H1 (cell line): ENCODE data around the gene CC2D2A. TPM values are rescaled to one million over a fixed set of nuclear protein-coding genes. Genes with fewer than 3 reads are reported as not detected.

Source experiments
- CTCF ChIA-PET: fragments of 300-600 bp; sonication (Branson Sonifier 250); formaldehyde crosslinking; loops from one replicate; lab custom pipeline; 2021; ENCODE audit not compliant: partially characterized antibody; lab: Charles Lee
- POLR2A ChIA-PET: fragments of 300-600 bp; sonication (Branson Sonifier 250); formaldehyde crosslinking; loops from one replicate; lab custom pipeline; 2021; ENCODE audit warnings: inconsistent platforms; ENCODE audit not compliant: partially characterized antibody; lab: Charles Lee
- DNase-seq, 2 experiments: peaks; one replicate each; pipeline versions ENCODE4 v3.0.0 to v3.0.0-alpha.2; 2010 to 2022; ENCODE audit warnings: low spot score in 2 of 2, low read depth in 1 of 2, mixed read lengths in 1 of 2
- FAIRE-seq: peaks from 2 replicates; lab custom pipeline; 2011; peaks lifted over from hg19 to GRCh38; lab: Jason Lieb, UNC
- H2AFZ ChIP-seq: 2 replicates; pipeline ENCODE4 v1.8.1; 2012; ENCODE audit warnings: low read length, inconsistent platforms
- H2AK5ac ChIP-seq: 2 replicates; pipeline ENCODE4 v1.6.1; 2013; ENCODE audit warnings: low read depth, low read length
- H2BK120ac ChIP-seq: replicated peaks from 2 replicates; pipeline ENCODE3; 2013; ENCODE audit warnings: low read depth, low read length, inconsistent platforms
- H2BK12ac ChIP-seq: 2 replicates; pipeline ENCODE4 v1.6.1; 2013; ENCODE audit warnings: low read depth, low read length
- H2BK15ac ChIP-seq: 2 replicates; pipeline ENCODE4 v1.6.1; 2013; ENCODE audit warnings: low read length
- H2BK20ac ChIP-seq: 2 replicates; pipeline ENCODE4 v1.6.1; 2013; ENCODE audit warnings: low read length
- H2BK5ac ChIP-seq: 2 replicates; pipeline ENCODE4 v1.6.1; 2013; ENCODE audit warnings: low read depth, low read length
- H3K14ac ChIP-seq: 2 replicates; pipeline ENCODE4 v1.6.1; 2013; ENCODE audit warnings: inconsistent platforms; ENCODE audit not compliant: insufficient read length
- H3K18ac ChIP-seq: 2 replicates; pipeline ENCODE4 v1.6.1; 2013; ENCODE audit warnings: low read length; ENCODE audit errors: extremely low read depth
- H3K23ac ChIP-seq: 2 replicates; pipeline ENCODE4 v1.6.1; 2013; ENCODE audit warnings: inconsistent platforms; ENCODE audit not compliant: insufficient read length
- H3K23me2 ChIP-seq: 2 replicates; pipeline ENCODE4 v1.6.1; 2013; ENCODE audit warnings: low read depth, low read length
- H3K27ac ChIP-seq: 2 replicates; pipeline ENCODE4 v1.6.1; 2011; ENCODE audit warnings: low read depth, low read length, inconsistent platforms
- H3K27me3 ChIP-seq, 4 experiments: replicated peaks in 1 of 4; 1 replicate in 1 of 4; 2 replicates in 3 of 4; pipeline versions ENCODE4 v1.6.1 to v1.8.1; 2011 to 2013; ENCODE audit warnings: low read length in 3 of 4, mild to moderate bottlenecking in 3 of 4, inconsistent platforms in 2 of 4, mixed read lengths in 2 of 4, moderate library complexity in 1 of 4; ENCODE audit not compliant: control insufficient read depth in 3 of 4, insufficient read depth in 3 of 4; ENCODE audit errors: extremely low read depth in 1 of 4
- H3K36me3 ChIP-seq, 4 experiments: 2 replicates each; pipeline versions ENCODE4 v1.6.1 to v1.8.1; 2011 to 2013; ENCODE audit warnings: mild to moderate bottlenecking in 4 of 4, low read length in 3 of 4, moderate library complexity in 2 of 4, control low read depth in 1 of 4, inconsistent platforms in 1 of 4; ENCODE audit not compliant: insufficient read depth in 4 of 4, control insufficient read depth in 2 of 4
- H3K4ac ChIP-seq: replicated peaks from 2 replicates; pipeline ENCODE3; 2013; ENCODE audit warnings: low read length, low read depth, mixed read lengths, inconsistent platforms; ENCODE audit not compliant: insufficient read length
- H3K4me1 ChIP-seq, 4 experiments: replicated peaks in 1 of 4; 1 replicate in 1 of 4; 2 replicates in 3 of 4; pipeline versions ENCODE4 v1.6.1 to v1.8.1; 2011 to 2013; ENCODE audit warnings: low read length in 3 of 4, inconsistent platforms in 2 of 4, mixed read lengths in 1 of 4; ENCODE audit not compliant: insufficient read depth in 4 of 4, control insufficient read depth in 3 of 4
- H3K4me2 ChIP-seq, 2 experiments: 2 replicates each; pipeline versions ENCODE4 v1.6.1 to v1.8.1; 2011 to 2013; ENCODE audit warnings: low read depth in 2 of 2, low read length in 2 of 2, control low read depth in 1 of 2, inconsistent platforms in 1 of 2, mild to moderate bottlenecking in 1 of 2; ENCODE audit not compliant: insufficient read depth in 1 of 2
- H3K4me3 ChIP-seq, 4 experiments: fragments of 200-600, 300-600 bp in 1 of 4; sonication (generic), shearing (Covaris generic), sonication (Bioruptor Twin) in 1 of 4; 2 replicates each; pipeline versions ENCODE4 v1.5.1 to v1.8.1; 2011 to 2016; ENCODE audit warnings: low read length in 4 of 4, low read depth in 3 of 4, control low read depth in 2 of 4, inconsistent platforms in 2 of 4, mild to moderate bottlenecking in 2 of 4, mixed read lengths in 1 of 4, moderate library complexity in 1 of 4; ENCODE audit not compliant: insufficient read depth in 2 of 4; ENCODE audit errors: extremely low read depth in 1 of 4
- H3K56ac ChIP-seq: replicated peaks from 2 replicates; pipeline ENCODE3; 2013; ENCODE audit warnings: low read depth, mild to moderate bottlenecking, mixed read lengths, low read length, inconsistent platforms; ENCODE audit not compliant: insufficient read length
- H3K79me1 ChIP-seq: 2 replicates; pipeline ENCODE4 v1.6.1; 2013; ENCODE audit warnings: low read depth, low read length, control low read depth
- H3K79me2 ChIP-seq, 2 experiments: 2 replicates each; pipeline versions ENCODE4 v1.6.1 to v1.8.1; 2012 to 2013; ENCODE audit warnings: low read length in 2 of 2, mild to moderate bottlenecking in 2 of 2, inconsistent platforms in 1 of 2; ENCODE audit not compliant: insufficient read depth in 2 of 2, control insufficient read depth in 1 of 2
- H3K9ac ChIP-seq, 4 experiments: replicated peaks in 1 of 4; 1 replicate in 1 of 4; 2 replicates in 3 of 4; pipeline versions ENCODE4 v1.6.1 to v1.8.1; 2011 to 2013; ENCODE audit warnings: low read depth in 3 of 4, low read length in 3 of 4, control low read depth in 2 of 4, mild to moderate bottlenecking in 2 of 4, moderate library complexity in 2 of 4, inconsistent platforms in 1 of 4; ENCODE audit errors: extremely low read depth in 1 of 4
- H3K9me3 ChIP-seq, 2 experiments: 2 replicates each; pipeline versions ENCODE4 v1.6.1 to v1.8.1; 2012 to 2013; ENCODE audit warnings: mild to moderate bottlenecking in 2 of 2, moderate library complexity in 2 of 2, control low read depth in 1 of 2, inconsistent platforms in 1 of 2, low read depth in 1 of 2, low read length in 1 of 2, mixed read lengths in 1 of 2; ENCODE audit not compliant: insufficient read depth in 2 of 2
- H4K20me1 ChIP-seq, 2 experiments: replicated peaks in 1 of 2; 2 replicates each; pipeline versions ENCODE3 to v1.8.1; 2011 to 2013; ENCODE audit warnings: inconsistent platforms in 2 of 2, low read length in 2 of 2, mild to moderate bottlenecking in 1 of 2; ENCODE audit not compliant: insufficient read depth in 2 of 2, control insufficient read depth in 1 of 2
- H4K5ac ChIP-seq: 2 replicates; pipeline ENCODE4 v1.6.1; 2013; ENCODE audit warnings: low read length, low read depth, mixed read lengths, inconsistent platforms; ENCODE audit not compliant: insufficient read length
- H4K8ac ChIP-seq: 2 replicates; pipeline ENCODE4 v1.8.0; 2013; ENCODE audit warnings: mild to moderate bottlenecking, moderate library complexity, low read length, inconsistent platforms; ENCODE audit not compliant: insufficient read depth; ENCODE audit errors: extremely low read depth
- H4K91ac ChIP-seq: replicated peaks from 2 replicates; pipeline ENCODE3; 2013; ENCODE audit warnings: low read length, mixed read lengths, inconsistent platforms; ENCODE audit not compliant: insufficient read length
- CBX5 ChIP-seq: fragments of 300-800, 300-1000 bp; sonication (generic); IDR thresholded peaks from 2 replicates; pipeline ENCODE4 v1.7.1; 2016; ENCODE audit warnings: antibody characterized with exemption, low read length, low read depth
- CHD2 ChIP-seq: IDR thresholded peaks from 2 replicates; pipeline ENCODE4 v1.6.1; 2012; ENCODE audit warnings: low read length, improper control_type of control experiment
- CREB1 ChIP-seq: IDR thresholded peaks from 2 replicates; pipeline ENCODE4 v1.6.1; 2012; ENCODE audit warnings: inconsistent platforms
- KDM5A ChIP-seq: fragments of 200-600 bp; IDR thresholded peaks from 2 replicates; pipeline ENCODE4 v1.7.1; 2012; ENCODE audit warnings: mild to moderate bottlenecking, low read length, inconsistent platforms, mixed read lengths
- MAX ChIP-seq: IDR thresholded peaks from 2 replicates; pipeline ENCODE4 v1.6.1; 2012; ENCODE audit warnings: inconsistent platforms
- NANOG ChIP-seq: IDR thresholded peaks from 2 replicates; pipeline ENCODE4 v1.6.1; 2011; ENCODE audit warnings: low read length, low read depth, mild to moderate bottlenecking, inconsistent platforms; ENCODE audit not compliant: insufficient read depth, poor library complexity, severe bottlenecking
- SIN3A ChIP-seq, 2 experiments: IDR thresholded peaks in 1 of 2; conservative IDR thresholded peaks in 1 of 2; 2 replicates each; pipeline ENCODE4 v1.6.1; 2011 to 2012; ENCODE audit warnings: low read length in 2 of 2, improper control_type of control experiment in 1 of 2, low read depth in 1 of 2, mild to moderate bottlenecking in 1 of 2
- SRF ChIP-seq: IDR thresholded peaks from 2 replicates; pipeline ENCODE4 v1.6.1; 2011; ENCODE audit warnings: mild to moderate bottlenecking, low read depth, low read length, moderate library complexity
- TBP ChIP-seq: IDR thresholded peaks from 2 replicates; pipeline ENCODE4 v1.6.1; 2011; ENCODE audit warnings: low read depth, low read length, improper control_type of control experiment
- TEAD4 ChIP-seq: IDR thresholded peaks from 2 replicates; pipeline ENCODE4 v1.6.1; 2012; ENCODE audit warnings: low read depth, low read length, inconsistent platforms, mixed read lengths
- YY1 ChIP-seq: IDR thresholded peaks from 2 replicates; pipeline ENCODE4 v1.6.1; 2011; ENCODE audit warnings: low read depth, mild to moderate bottlenecking, low read length
- WGBS, 2 experiments: shearing (Covaris generic) in 1 of 2; methylation state at CpG; one replicate each; pipeline versions ENCODE4 v1.1.6 to v1.1.7; 2013 to 2015; ENCODE audit warnings: low lambda C conversion rate in 2 of 2, mixed read lengths in 2 of 2, inconsistent platforms in 1 of 2, low coverage in 1 of 2, missing lambda C conversion rate in 1 of 2; ENCODE audit not compliant: insufficient replicate concordance in 2 of 2, insufficient coverage in 1 of 2, insufficient read length in 1 of 2; ENCODE audit errors: extremely low coverage in 1 of 2, missing lambda C conversion rate in 1 of 2; 5-methylcytosine and 5-hydroxymethylcytosine counted together
- polyA plus RNA-seq, 7 experiments: library from polyadenylated mRNA; depleted of rRNA in 3 of 7; stranded (reverse) in 5 of 7; unstranded in 2 of 7; fragments of >200 nt in 5 of 7; fragments of 200-250 nt in 2 of 7; gene quantifications; 1 replicate in 5 of 7; 2 replicates in 1 of 7; 4 replicates in 1 of 7; pipeline versions ENCODE4 v1.2.1 to v1.2.3, GENCODE V29; 2011 to 2013; ENCODE audit warnings: missing spikeins in 2 of 7, mixed read lengths in 2 of 7
- total RNA-seq: library from RNA; stranded (reverse); fragmentation: NEBNext Ultra II Directional; extraction: Animal tissue kit (Norgen Biotek cat#: 25700); gene quantifications from 2 replicates; pipeline ENCODE4 v1.2.1, GENCODE V29; 2021
- TF ChIP-seq, protein P1 (sequence below): IDR thresholded peaks from 2 replicates; pipeline ENCODE4 v1.6.1; 2012; ENCODE audit warnings: inconsistent platforms

Gene CC2D2A
- total and polyA plus RNA-seq, 2 of the 8 experiments (the other 6 are each of a cell fraction or from before 2014, with no cell fraction given) = 11.0 to 12.2 TPM

DNA sequence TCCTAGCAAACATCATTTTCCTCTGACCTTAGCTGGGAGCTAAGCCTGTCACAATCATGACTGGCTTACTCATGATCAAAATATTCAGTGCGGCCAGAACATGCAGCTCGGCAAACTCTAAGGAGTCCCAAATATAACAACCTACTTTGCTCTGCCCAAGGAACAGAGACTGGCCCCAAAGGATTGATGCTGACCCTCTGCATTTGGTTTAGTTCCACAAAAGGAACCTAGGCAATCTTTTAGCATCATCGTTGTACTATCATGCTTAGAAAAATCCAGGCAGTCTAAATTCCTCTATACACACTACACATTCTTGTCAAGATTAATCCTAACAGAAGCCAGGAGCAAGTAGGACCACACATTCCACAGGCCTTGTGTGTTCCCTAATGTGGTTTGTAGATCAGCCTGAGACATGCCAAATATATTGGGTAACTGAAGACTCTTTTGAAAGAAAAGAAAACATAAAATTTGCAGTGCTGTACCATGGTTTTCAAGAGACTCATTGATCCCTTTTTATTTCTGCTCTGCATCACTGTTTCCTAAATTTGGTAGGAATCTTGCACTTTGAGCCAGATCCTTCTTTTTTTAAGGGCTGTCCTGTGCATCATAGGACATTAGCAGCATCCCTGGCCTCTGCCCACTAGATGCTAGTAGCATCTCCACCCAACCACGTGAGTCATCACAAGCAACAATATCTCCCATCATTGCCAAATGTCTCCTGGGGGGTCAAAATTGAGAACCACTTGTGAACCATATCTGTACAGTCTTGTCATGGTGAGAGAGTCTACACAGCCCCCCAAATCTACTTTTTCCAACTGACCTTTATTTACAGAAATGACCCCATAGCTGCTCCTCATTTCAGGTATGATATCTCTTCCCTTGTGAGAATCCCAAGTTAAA, 17.6 kb upstream of the CC2D2A start:
- no peak overlapping the region for H3K23ac ChIP-seq
- no peak for FAIRE-seq
- H3K27ac ChIP-seq = no peak overlapping the region
- no peak overlapping the region for H3K4ac ChIP-seq
- no peak overlapping the region for H4K8ac ChIP-seq
- WGBS, 2 experiments = 89% methylated on average over 4 of the region's 4 CpGs; no CpG with 5 or more reads in 1 of the 2 experiments
- H4K91ac ChIP-seq = no peak overlapping the region
- no peak overlapping the region for H3K14ac ChIP-seq
- DNase-seq = no peak
- no peaks in the 10 kb centered on the region for H3K79me1 ChIP-seq
- no peak overlapping the region for H2BK15ac ChIP-seq
- H3K56ac ChIP-seq = no peak overlapping the region
- H3K18ac ChIP-seq = no peak overlapping the region
- H3K4me2 ChIP-seq = no peak overlapping the region
- H3K4me3 ChIP-seq = no peak overlapping the region
- H3K79me2 ChIP-seq = no peaks in the 10 kb centered on the region
- H4K20me1 ChIP-seq = no peaks in the 10 kb centered on the region
- no peaks in the 10 kb centered on the region for H3K4me1 ChIP-seq
- no peaks in the 10 kb centered on the region; a peak in 1 of 8 replicates for H3K36me3 ChIP-seq
- no peak overlapping the region for H2BK20ac ChIP-seq
- H4K5ac ChIP-seq = no peak overlapping the region
- H2BK5ac ChIP-seq = no peak overlapping the region
- H3K9ac ChIP-seq = no peak overlapping the region
- no peaks in the 10 kb centered on the region for H3K9me3 ChIP-seq
- H2BK12ac ChIP-seq = no peak overlapping the region
- H2BK120ac ChIP-seq = no peak overlapping the region
- H2AFZ ChIP-seq = no peak overlapping the region
- CTCF ChIA-PET = interaction anchor here (0.6 to 2.7 kb wide), 6 partner anchors 19 to 1103 kb away, joined by 3 to 10 read pairs (median 4); no protein-coding TSS in a partner anchor
- no peak overlapping the region for H2AK5ac ChIP-seq
- no peaks in the 10 kb centered on the region for H3K27me3 ChIP-seq
- POLR2A ChIA-PET = no interaction called here
- H3K23me2 ChIP-seq = no peaks in the 10 kb centered on the region
- TF ChIP-seq NANOG (no peak), SRF (no peak), MAX (no peak), CBX5 (no peak), CHD2 (no peak), TEAD4 (no peak), CREB1 (no peak), TBP (no peak), YY1 (no peak), SIN3A (conservative IDR thresholded peaks at IDR 0.05 in 1 of 2, IDR thresholded peaks at IDR 0.05 in 1 of 2; ENCODE audit: low read depth in 1 of 2, low read length in 2 of 2) (no peak), KDM5A (no peak)
- TF ChIP-seq, protein P1, sequence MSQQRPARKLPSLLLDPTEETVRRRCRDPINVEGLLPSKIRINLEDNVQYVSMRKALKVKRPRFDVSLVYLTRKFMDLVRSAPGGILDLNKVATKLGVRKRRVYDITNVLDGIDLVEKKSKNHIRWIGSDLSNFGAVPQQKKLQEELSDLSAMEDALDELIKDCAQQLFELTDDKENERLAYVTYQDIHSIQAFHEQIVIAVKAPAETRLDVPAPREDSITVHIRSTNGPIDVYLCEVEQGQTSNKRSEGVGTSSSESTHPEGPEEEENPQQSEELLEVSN = no peak
